Measurements from ENCODE around the gene LTB. TPM values are rescaled to one million over a fixed set of nuclear protein-coding genes. Genes with fewer than 3 reads are reported as not detected.

The LTB gene
- total and polyA plus RNA-seq, 2 donors (not counting 3 experiments of a cell fraction or from before 2014, with no cell fraction given), result 1.2 to 2.1 TPM

GRCh38 chr6:31534521-31535040 is 47.6 kb downstream of the LTB start:
- H3K9me1 ChIP-seq (replicated peaks; ENCODE audit: control insufficient read depth, extremely low read depth, insufficient read depth, low read length), result no peaks in the 10 kb centered on the region
- intact Hi-C loops (cut with micrococcal nuclease) (no loop called here), dilution Hi-C loops (cut with MboI; ENCODE audit: extremely low pct_ligation_motif_present, low sequenced_read_pairs) (no loop called here)
- H3K9ac ChIP-seq (replicated peaks; ENCODE audit: extremely low read depth, insufficient read depth, low read length), result no peak overlapping the region
- no peaks in the 10 kb centered on the region for H3K27me3 ChIP-seq (ENCODE audit: control insufficient read depth in 2 of 2, insufficient read depth in 2 of 2, low read length in 2 of 2)
- FAIRE-seq (no peak), DNase-seq (ENCODE audit: low read depth, low spot score) (no peak)
- no peaks in the 10 kb centered on the region for H3K9me3 ChIP-seq (replicated peaks; ENCODE audit: control insufficient read depth, insufficient read depth, low read length)
- no peak overlapping the region for H3K4me2 ChIP-seq (ENCODE audit: insufficient read depth, low read length)
- H3K36me3 ChIP-seq (ENCODE audit: control insufficient read depth in 2 of 2, extremely low read depth in 1 of 2, insufficient read depth in 2 of 2, low read length in 2 of 2), result peaks cover 45 to 72% of the 10 kb centered on the region in 2 experiments
- peaks cover 61% of the 10 kb centered on the region for H3K79me2 ChIP-seq (ENCODE audit: control insufficient read depth, insufficient read depth, low read length)
- TF ChIP-seq MAX (IDR thresholded peaks at IDR 0.05; ENCODE audit: insufficient read depth, insufficient read length), result no peak
- TF ChIP-seq POLR2AphosphoS5 (IDR thresholded peaks at IDR 0.05; ENCODE audit: insufficient read depth, low read depth, low read length), result no peak
- no peak for TF ChIP-seq POLR2A (IDR thresholded peaks at IDR 0.05; ENCODE audit: low read depth, low read length)
- no peak for TF ChIP-seq EZH2 (IDR thresholded peaks at IDR 0.05; ENCODE audit: borderline replicate concordance, low read depth, low read length, severe bottlenecking)
- no peak for TF ChIP-seq JUN (IDR thresholded peaks at IDR 0.05; ENCODE audit: borderline replicate concordance, insufficient read depth, insufficient read length, low read depth)
- TF ChIP-seq MYC (IDR thresholded peaks at IDR 0.05; ENCODE audit: low read depth, low read length), result no peak
- TF ChIP-seq GATA2 (IDR thresholded peaks at IDR 0.05; ENCODE audit: insufficient read depth, insufficient read length, low read depth, low read length), result no peak
- no peak for TF ChIP-seq CTCF (IDR thresholded peaks at IDR 0.05; ENCODE audit: extremely low read depth in 1 of 2, insufficient read depth in 1 of 2, low read depth in 1 of 2, low read length in 2 of 2)
- TF ChIP-seq FOS (IDR thresholded peaks at IDR 0.05; ENCODE audit: borderline replicate concordance, insufficient read depth, low read length), result no peak
- ChIA-PET CTCF (no interaction called here), POLR2A (no interaction called here)
- no peak overlapping the region for H3K27ac ChIP-seq (ENCODE audit: insufficient read depth, low read depth, low read length)
- peaks cover 3% of the 10 kb centered on the region for H4K20me1 ChIP-seq (replicated peaks; ENCODE audit: control insufficient read depth, extremely low read depth, insufficient read depth, low read length)
- no peak overlapping the region for H2AFZ ChIP-seq (ENCODE audit: low read depth, low read length)
- H3K4me3 ChIP-seq (replicated peaks in 1 of 3; ENCODE audit: insufficient read depth in 1 of 3, low read depth in 1 of 3, low read length in 3 of 3), result no peak overlapping the region
- BruUV-seq (replicated peaks), result no TSS peak
- H3K4me1 ChIP-seq (ENCODE audit: control insufficient read depth, extremely low read depth, insufficient read depth, low read length), result peaks cover 12% of the 10 kb centered on the region
